Adrenal gland (tissue), 12 donors: ENCODE measurements around the gene CRTAP. TPM values are rescaled to one million over a fixed set of nuclear protein-coding genes. Genes with fewer than 3 reads are reported as not detected.

Source experiments
- DNase-seq, 7 donors: peaks; one replicate each; pipeline ENCODE4 v3.0.0-alpha.2; 2019 to 2020
- H3K27ac ChIP-seq, 5 donors: fragments of 200-600 bp; sonication (generic) in 4 of 5; 1 replicate in 3 of 5; 2 replicates in 2 of 5; pipeline versions ENCODE4 v1.5.1 to v1.8.0; 2016 to 2020; ENCODE audit warnings: mild to moderate bottlenecking in 1 of 5
- H3K27me3 ChIP-seq: fragments of 200-600 bp; 2 replicates; pipeline ENCODE4 v1.8.0; 2021
- H3K36me3 ChIP-seq, 2 donors: fragments of 200-600 bp; replicated peaks in 1 of 2; 1 replicate in 1 of 2; 2 replicates in 1 of 2; pipeline versions ENCODE4 v1.5.1 to v1.8.0; 2018 to 2022
- H3K4me1 ChIP-seq, 2 donors: fragments of 200-600 bp; replicated peaks in 1 of 2; 1 replicate in 1 of 2; 2 replicates in 1 of 2; pipeline versions ENCODE4 v1.5.1 to v1.8.0; 2018 to 2021
- H3K4me3 ChIP-seq, 4 donors: fragments of 200-600 bp; sonication (generic) in 3 of 4; one replicate each; pipeline ENCODE4 v1.5.1; 2016 to 2018
- H3K9me3 ChIP-seq, 3 donors: fragments of 200-600 bp; sonication (generic) in 1 of 3; replicated peaks in 1 of 3; 1 replicate in 2 of 3; 2 replicates in 1 of 3; pipeline versions ENCODE4 v1.5.1 to v1.8.0; 2016 to 2021
- POLR2A ChIP-seq, 2 donors: fragments of 450-650 bp; IDR thresholded peaks; one replicate each; pipeline ENCODE4 v1.6.1; 2017; ENCODE audit warnings: antibody characterized with exemption in 2 of 2, mild to moderate bottlenecking in 2 of 2, moderate library complexity in 1 of 2
- WGBS, 4 donors: extraction: QIAGEN DNeasy Blood & Tissue Kit in 2 of 4; methylation state at CpG; one replicate each; pipeline versions ENCODE4 v1.1.5 to v1.1.7; 2013 to 2017; 5-methylcytosine and 5-hydroxymethylcytosine counted together
- intact Hi-C, 2 donors: fragments of 100-400 bp; cut with DNase I; formaldehyde crosslinking; loops; one replicate each; pipeline versions ENCODE4 v1.14.1 to v1.15.0; 2022 to 2023
- polyA plus RNA-seq, 3 donors: library from polyadenylated mRNA; stranded (reverse); fragments of 200-250 nt in 2 of 3; fragments of 350-450 nt in 1 of 3; fragmentation: Illumina TruSeq in 1 of 3; extraction: RNeasy Lipid Tissue Mini Kit (QIAGEN cat#74804) in 1 of 3; gene quantifications; one replicate each; pipeline ENCODE4 v1.2.3, GENCODE V29; 2013 to 2014
- total RNA-seq, 9 donors: library from RNA; depleted of rRNA in 4 of 9; stranded (reverse); fragments of >200 nt in 4 of 9; fragments of 120-200 nt in 1 of 9; fragmentation: NEBNext Ultra II Directional in 1 of 9; extraction: Animal tissue kit (Norgen Biotek cat#: 25700) in 1 of 9; gene quantifications; one replicate each; pipeline versions ENCODE4 v1.1.0 to v1.2.4, GENCODE V29; 2013 to 2023
- TF ChIP-seq, protein P1 (sequence below), 6 experiments: fragments of 450-650 bp in 4 of 6; fragments of 200-600 bp in 2 of 6; sonication (generic) in 1 of 6; IDR thresholded peaks; 1 replicate in 5 of 6; 2 replicates in 1 of 6; pipeline versions ENCODE4 v1.5.1 to v1.8.0; 2016 to 2021; ENCODE audit warnings: antibody characterized with exemption in 6 of 6, mild to moderate bottlenecking in 2 of 6, moderate library complexity in 1 of 6
- donor health status: healthy with polysubstance abuse.
- donor health status: Bipolar disorder and iron deficiency.
- donor health status: DM: yes; HTN: yes; CAD: no.
- donor health status: DM: no; HTN: no; CAD: no.
- donor health status: DM: no; HTN: no; CAD: no.
- donor health status: DM: yes; HTN: yes; CAD: no.

The CRTAP gene
- total and polyA plus RNA-seq, 12 donors, result 64.5 to 677 (median 282) TPM

DNA sequence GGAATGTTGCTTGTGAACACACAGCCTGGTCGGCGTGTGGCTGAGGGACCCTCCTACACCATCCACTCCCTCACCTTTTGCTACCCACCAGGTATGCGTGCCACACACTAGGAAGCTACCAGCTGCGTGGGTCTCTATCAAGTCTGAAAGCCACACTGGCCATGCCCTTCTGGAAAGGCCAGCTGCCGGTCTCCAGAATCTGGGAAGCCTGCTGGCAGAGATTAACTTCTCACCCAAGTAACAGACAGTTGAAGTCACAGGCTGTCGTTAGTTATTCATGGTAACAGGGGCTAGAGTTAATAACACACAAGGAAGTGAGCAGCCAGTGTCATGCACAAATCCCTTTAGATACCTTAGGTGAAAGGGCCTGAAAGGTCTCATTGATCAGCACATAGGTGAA lies 56.7 kb downstream of the CRTAP start:
- Histone ChIP-seq H3K27me3 (no peaks in the 10 kb centered on the region), H3K27ac (no peak overlapping the region), H3K36me3 (no peaks in the 10 kb centered on the region), H3K9me3 (no peaks in the 10 kb centered on the region), H3K4me3 (no peak overlapping the region), H3K4me1 (no peaks in the 10 kb centered on the region)
- intact Hi-C loops, result no loop called here
- no peak for DNase-seq
- no peak for TF ChIP-seq POLR2A (IDR thresholded peaks at IDR 0.05)
- TF ChIP-seq, protein P1, sequence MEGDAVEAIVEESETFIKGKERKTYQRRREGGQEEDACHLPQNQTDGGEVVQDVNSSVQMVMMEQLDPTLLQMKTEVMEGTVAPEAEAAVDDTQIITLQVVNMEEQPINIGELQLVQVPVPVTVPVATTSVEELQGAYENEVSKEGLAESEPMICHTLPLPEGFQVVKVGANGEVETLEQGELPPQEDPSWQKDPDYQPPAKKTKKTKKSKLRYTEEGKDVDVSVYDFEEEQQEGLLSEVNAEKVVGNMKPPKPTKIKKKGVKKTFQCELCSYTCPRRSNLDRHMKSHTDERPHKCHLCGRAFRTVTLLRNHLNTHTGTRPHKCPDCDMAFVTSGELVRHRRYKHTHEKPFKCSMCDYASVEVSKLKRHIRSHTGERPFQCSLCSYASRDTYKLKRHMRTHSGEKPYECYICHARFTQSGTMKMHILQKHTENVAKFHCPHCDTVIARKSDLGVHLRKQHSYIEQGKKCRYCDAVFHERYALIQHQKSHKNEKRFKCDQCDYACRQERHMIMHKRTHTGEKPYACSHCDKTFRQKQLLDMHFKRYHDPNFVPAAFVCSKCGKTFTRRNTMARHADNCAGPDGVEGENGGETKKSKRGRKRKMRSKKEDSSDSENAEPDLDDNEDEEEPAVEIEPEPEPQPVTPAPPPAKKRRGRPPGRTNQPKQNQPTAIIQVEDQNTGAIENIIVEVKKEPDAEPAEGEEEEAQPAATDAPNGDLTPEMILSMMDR (IDR thresholded peaks at IDR 0.05), result no peak
- WGBS, 4 donors, result 94 to 100% (median 94%) methylated on average over 6 of the region's 6 CpGs

DNA sequence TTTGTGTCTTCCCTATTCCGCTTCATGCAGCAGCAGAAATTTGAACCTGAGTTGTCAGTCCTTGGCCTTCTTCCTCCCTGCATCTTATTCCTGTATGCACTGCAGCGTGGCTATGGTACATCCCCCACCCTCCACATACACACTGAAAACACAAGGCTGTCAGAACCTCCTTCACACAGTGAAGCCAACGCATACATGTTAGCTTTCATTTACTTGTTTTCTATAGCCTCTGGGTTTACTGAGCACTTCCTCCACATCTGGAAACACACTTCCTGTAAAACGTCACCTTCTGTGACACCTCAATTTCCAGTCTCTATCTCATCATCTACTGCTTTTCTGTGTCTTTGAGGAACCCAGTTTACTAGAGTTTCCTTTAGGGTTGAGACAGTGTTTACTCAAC lies 57.8 kb downstream of the CRTAP start:
- 64 to 80% (median 75%) methylated on average over 4 of the region's 4 CpGs for WGBS, 4 donors

DNA sequence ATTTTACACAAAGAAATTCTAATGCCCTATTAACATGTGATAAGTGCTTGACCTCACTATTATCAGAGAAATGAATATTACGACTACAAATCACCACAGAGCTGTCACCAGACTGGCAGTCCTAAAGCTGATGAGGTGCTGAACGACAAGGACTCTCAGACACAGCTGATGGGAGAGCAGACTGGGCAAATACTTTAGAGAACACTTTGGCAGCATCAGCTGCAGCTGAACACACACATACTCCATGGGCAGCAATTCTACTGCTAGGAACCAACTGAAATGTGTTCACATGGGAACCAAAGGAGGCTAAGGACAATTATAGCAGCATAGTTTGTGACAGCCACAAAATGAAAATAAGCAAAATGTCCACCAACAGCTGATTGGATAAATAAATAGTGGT lies 59.3 kb downstream of the CRTAP start:
- no peak for DNase-seq
- Histone ChIP-seq H3K9me3 (no peaks in the 10 kb centered on the region), H3K4me3 (no peak overlapping the region), H3K36me3 (no peaks in the 10 kb centered on the region), H3K27me3 (no peaks in the 10 kb centered on the region), H3K4me1 (no peaks in the 10 kb centered on the region), H3K27ac (no peak overlapping the region)
- intact Hi-C loops, result no loop called here
- TF ChIP-seq, protein P1 (IDR thresholded peaks at IDR 0.05), result no peak
- no peak for TF ChIP-seq POLR2A (IDR thresholded peaks at IDR 0.05)
- 5 to 39% (median 24%) methylated on average over 2 of the region's 2 CpGs for WGBS, 4 donors

More for the DNA sequence above, 57.8 kb downstream of the CRTAP start:
- Histone ChIP-seq H3K36me3 (no peaks in the 10 kb centered on the region), H3K27me3 (no peaks in the 10 kb centered on the region), H3K27ac (no peak overlapping the region), H3K9me3 (no peaks in the 10 kb centered on the region), H3K4me1 (no peaks in the 10 kb centered on the region), H3K4me3 (no peak overlapping the region)
- TF ChIP-seq, protein P1 (IDR thresholded peaks at IDR 0.05), result no peak
- TF ChIP-seq POLR2A (IDR thresholded peaks at IDR 0.05), result no peak
- intact Hi-C loops, result no loop called here
- no peak for DNase-seq

DNA sequence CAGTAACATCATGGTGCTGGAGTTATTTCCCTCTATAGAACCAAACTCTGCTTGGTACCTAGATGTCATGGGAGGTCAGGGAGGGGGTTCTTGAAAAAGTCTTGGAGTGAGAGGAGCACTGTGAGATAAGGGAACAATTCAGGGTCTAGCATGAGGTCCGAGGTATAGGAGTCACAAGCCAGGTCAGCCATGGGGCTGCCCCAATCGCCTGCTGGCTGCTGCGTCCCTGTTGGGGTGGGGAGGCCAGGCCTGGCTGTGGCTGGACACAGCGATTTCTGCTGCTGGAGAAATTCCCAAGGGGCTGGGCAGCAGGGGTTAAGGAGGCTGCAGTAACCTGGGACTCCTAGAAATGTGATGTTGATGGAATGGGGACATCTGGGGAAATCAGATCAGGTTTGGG lies 59.9 kb downstream of the CRTAP start:
- Histone ChIP-seq H3K27me3 (no peaks in the 10 kb centered on the region), H3K36me3 (no peaks in the 10 kb centered on the region), H3K4me3 (no peak overlapping the region), H3K4me1 (no peaks in the 10 kb centered on the region), H3K9me3 (no peaks in the 10 kb centered on the region), H3K27ac (no peak overlapping the region)
- intact Hi-C loops, result no loop called here
- 78 to 89% (median 84%) methylated on average over 3 to 4 of the region's 4 CpGs for WGBS, 4 donors
- TF ChIP-seq, protein P1 (IDR thresholded peaks at IDR 0.05), result no peak
- TF ChIP-seq POLR2A (IDR thresholded peaks at IDR 0.05), result no peak
- no peak for DNase-seq
